Neuronal stem cell (in vitro differentiated cells): ENCODE data around the gene NDST1.

ENCODE experiments used
- DNase-seq: peaks from one replicate; pipeline ENCODE4 v3.0.0-alpha.2; 2013; ENCODE audit warnings: low spot score
- H2AFZ ChIP-seq: one replicate; pipeline ENCODE4 v1.6.1; 2013; ENCODE audit warnings: mild to moderate bottlenecking, low read length, inconsistent platforms
- H2AK5ac ChIP-seq: 2 replicates; pipeline ENCODE4 v1.6.1; 2013; ENCODE audit warnings: low read depth, mild to moderate bottlenecking, inconsistent platforms, low read length, moderate library complexity, mixed read lengths
- H2BK120ac ChIP-seq: 2 replicates; pipeline ENCODE4 v1.6.1; 2013; ENCODE audit warnings: low read depth, mild to moderate bottlenecking, inconsistent platforms, low read length, moderate library complexity, mixed read lengths
- H2BK12ac ChIP-seq: one replicate; pipeline ENCODE4 v1.6.1; 2013; ENCODE audit warnings: low read length, inconsistent platforms
- H2BK15ac ChIP-seq: 2 replicates; pipeline ENCODE4 v1.6.1; 2013; ENCODE audit warnings: mild to moderate bottlenecking, low read length, inconsistent platforms, mixed read lengths
- H2BK5ac ChIP-seq: one replicate; pipeline ENCODE4 v1.6.1; 2013; ENCODE audit warnings: inconsistent platforms, mild to moderate bottlenecking, low read length, moderate library complexity
- H3K14ac ChIP-seq: one replicate; pipeline ENCODE4 v1.6.1; 2013; ENCODE audit warnings: low read length, inconsistent platforms
- H3K18ac ChIP-seq: 2 replicates; pipeline ENCODE4 v1.6.1; 2013; ENCODE audit warnings: low read length, inconsistent platforms
- H3K23ac ChIP-seq: 2 replicates; pipeline ENCODE4 v1.6.1; 2013; ENCODE audit warnings: low read depth, mild to moderate bottlenecking, mixed read lengths, low read length, inconsistent platforms; ENCODE audit not compliant: poor library complexity
- H3K27ac ChIP-seq: replicated peaks from 3 replicates; pipeline ENCODE4 v1.5.1; 2013; ENCODE audit warnings: low read length, inconsistent platforms
- H3K27me3 ChIP-seq, 3 experiments: 2 replicates each; pipeline ENCODE4 v1.6.1; 2013; ENCODE audit warnings: low read length in 3 of 3, mild to moderate bottlenecking in 2 of 3, inconsistent platforms in 1 of 3, low read depth in 1 of 3, mixed read lengths in 1 of 3, moderate library complexity in 1 of 3; ENCODE audit not compliant: control insufficient read depth in 3 of 3, insufficient read depth in 3 of 3
- H3K36me3 ChIP-seq, 2 donors: replicated peaks in 1 of 2; 2 replicates each; pipeline ENCODE4 v1.6.1; 2013; ENCODE audit warnings: low read length in 2 of 2; ENCODE audit not compliant: control insufficient read depth in 2 of 2, insufficient read depth in 2 of 2
- H3K4ac ChIP-seq: 2 replicates; pipeline ENCODE4 v1.6.1; 2013; ENCODE audit warnings: inconsistent platforms, mild to moderate bottlenecking, low read length, moderate library complexity
- H3K4me1 ChIP-seq, 2 donors: 1 replicate in 1 of 2; 2 replicates in 1 of 2; pipeline ENCODE4 v1.6.1; 2013; ENCODE audit warnings: low read length in 2 of 2, low read depth in 1 of 2; ENCODE audit not compliant: control insufficient read depth in 2 of 2, insufficient read depth in 1 of 2
- H3K4me2 ChIP-seq: one replicate; pipeline ENCODE4 v1.6.1; 2013; ENCODE audit warnings: mild to moderate bottlenecking, low read length, inconsistent platforms; ENCODE audit not compliant: insufficient read depth, poor library complexity, severe bottlenecking
- H3K4me3 ChIP-seq, 2 donors: 2 replicates each; pipeline ENCODE4 v1.5.1; 2013; ENCODE audit warnings: low read length in 2 of 2, mild to moderate bottlenecking in 2 of 2, inconsistent platforms in 1 of 2, moderate library complexity in 1 of 2
- H3K79me1 ChIP-seq: one replicate; pipeline ENCODE4 v1.6.1; 2013; ENCODE audit warnings: low read depth, mild to moderate bottlenecking, inconsistent platforms, low read length, moderate library complexity
- H3K9ac ChIP-seq: one replicate; pipeline ENCODE4 v1.6.1; 2013; ENCODE audit warnings: mild to moderate bottlenecking, low read depth, low read length, inconsistent platforms; ENCODE audit not compliant: poor library complexity
- H3K9me3 ChIP-seq, 2 donors: replicated peaks in 1 of 2; 2 replicates each; pipeline versions ENCODE3 to v1.6.1; 2013; ENCODE audit warnings: low read length in 2 of 2, mild to moderate bottlenecking in 2 of 2, inconsistent platforms in 1 of 2, low read depth in 1 of 2, mixed read lengths in 1 of 2, moderate library complexity in 1 of 2; ENCODE audit not compliant: control insufficient read depth in 2 of 2, insufficient read depth in 1 of 2
- H4K8ac ChIP-seq: one replicate; pipeline ENCODE4 v1.6.1; 2013; ENCODE audit warnings: low read depth, mild to moderate bottlenecking, inconsistent platforms, low read length, moderate library complexity
- H4K91ac ChIP-seq: one replicate; pipeline ENCODE4 v1.6.1; 2013; ENCODE audit warnings: low read length, low read depth, mild to moderate bottlenecking, inconsistent platforms; ENCODE audit not compliant: poor library complexity
- whole genome bisulfite sequencing, 2 donors: extraction: QIAGEN DNeasy Blood & Tissue Kit; methylation state at CpG; one replicate each; pipeline ENCODE4 v1.1.7; 2013; ENCODE audit warnings: missing lambda C conversion rate in 2 of 2, mixed read lengths in 1 of 2; ENCODE audit not compliant: insufficient read length in 2 of 2, insufficient replicate concordance in 1 of 2; ENCODE audit errors: extremely low coverage in 2 of 2; 5-methylcytosine and 5-hydroxymethylcytosine counted together

Gene NDST1

GRCh38 chr5:150604894-150605440 lies 97.0 kb downstream of the NDST1 start:
- H4K8ac ChIP-seq = no peak overlapping the region
- no peak overlapping the region for H3K27ac ChIP-seq
- WGBS, 2 donors = no CpG with 5 or more reads among the region's 6 CpGs
- H3K4me3 ChIP-seq = no peak overlapping the region
- no peak overlapping the region for H3K9ac ChIP-seq
- H2AK5ac ChIP-seq = no peak overlapping the region
- H3K79me1 ChIP-seq = no peaks in the 10 kb centered on the region
- no peak overlapping the region for H3K4me2 ChIP-seq
- no peak overlapping the region for H4K91ac ChIP-seq
- no peak overlapping the region for H3K14ac ChIP-seq
- no peaks in the 10 kb centered on the region for H3K9me3 ChIP-seq
- H2BK120ac ChIP-seq = no peak overlapping the region
- no peak overlapping the region for H2BK15ac ChIP-seq
- peak overlapping the region; percentile 24 for H2AFZ ChIP-seq
- no peak overlapping the region for H3K23ac ChIP-seq
- DNase-seq = no peak
- H3K27me3 ChIP-seq = no peaks in the 10 kb centered on the region
- H2BK12ac ChIP-seq = no peak overlapping the region
- no peak overlapping the region for H2BK5ac ChIP-seq
- H3K36me3 ChIP-seq = no peaks in the 10 kb centered on the region
- H3K4ac ChIP-seq = no peak overlapping the region
- no peak overlapping the region for H3K18ac ChIP-seq
- peaks cover 0 to 15% of the 10 kb centered on the region in 2 donors for H3K4me1 ChIP-seq

- Histone ChIP-seq H2AK5ac (no peak overlapping the region), H2BK12ac (no peak overlapping the region), H4K8ac (no peak overlapping the region), H3K9ac (no peak overlapping the region), H3K18ac (no peak overlapping the region), H3K27me3 (no peaks in the 10 kb centered on the region), H2BK5ac (no peak overlapping the region), H3K9me3 (no peaks in the 10 kb centered on the region), H3K79me1 (no peaks in the 10 kb centered on the region), H3K4ac (no peak overlapping the region), H2BK120ac (no peak overlapping the region), H3K36me3 (no peaks in the 10 kb centered on the region), H2BK15ac (no peak overlapping the region), H3K27ac (no peak overlapping the region), H2AFZ (peak overlapping the region; percentile 24), H3K23ac (no peak overlapping the region), H4K91ac (no peak overlapping the region), H3K14ac (peak overlapping the region; percentile 59), H3K4me1 (peaks cover 0 to 15% of the 10 kb centered on the region in 2 donors), H3K4me2 (no peak overlapping the region), H3K4me3 (no peak overlapping the region)
- WGBS, 2 donors = no CpG with 5 or more reads among the region's 6 CpGs
- no peak for DNase-seq
Observed at GRCh38 chr5:150605546-150605945, 97.6 kb downstream of the NDST1 start.

DNA sequence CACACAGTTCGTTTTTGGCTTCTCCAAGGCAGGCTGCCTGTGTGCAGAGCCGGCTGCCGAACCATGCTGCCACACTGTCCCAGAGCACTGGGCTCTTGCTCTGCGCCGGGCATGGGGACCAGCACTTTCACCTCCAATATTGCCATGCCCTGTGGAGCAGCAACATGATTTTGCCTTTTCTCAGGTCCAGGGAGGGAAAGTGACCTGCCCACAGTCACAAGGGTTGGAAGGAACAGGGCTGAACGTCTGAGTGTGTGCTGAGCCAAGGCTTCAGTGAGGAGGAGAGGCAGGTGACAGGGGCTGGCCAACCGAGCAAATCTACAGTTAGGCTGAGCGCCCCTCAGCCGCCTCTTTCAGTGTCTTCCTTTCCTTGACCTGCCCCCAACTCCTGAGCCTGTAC lies 98.5 kb downstream of the NDST1 start:
- Histone ChIP-seq H4K91ac (no peak overlapping the region), H3K23ac (no peak overlapping the region), H3K36me3 (no peaks in the 10 kb centered on the region), H4K8ac (no peak overlapping the region), H2AK5ac (no peak overlapping the region), H3K18ac (peak overlapping the region; percentile 13), H3K4me2 (no peak overlapping the region), H3K4me3 (no peak overlapping the region), H3K4ac (no peak overlapping the region), H3K27ac (no peak overlapping the region), H3K4me1 (peaks cover 0 to 12% of the 10 kb centered on the region in 2 donors), H2AFZ (no peak overlapping the region), H2BK12ac (no peak overlapping the region), H3K9ac (no peak overlapping the region), H3K27me3 (peaks cover 0 to 4% (median 0%) of the 10 kb centered on the region in 3 experiments), H3K14ac (peak overlapping the region; percentile 11), H2BK5ac (no peak overlapping the region), H3K9me3 (no peaks in the 10 kb centered on the region), H2BK120ac (no peak overlapping the region), H2BK15ac (no peak overlapping the region), H3K79me1 (no peaks in the 10 kb centered on the region)
- no CpG with 5 or more reads among the region's 9 CpGs for WGBS, 2 donors
- DNase-seq = no peak

DNA sequence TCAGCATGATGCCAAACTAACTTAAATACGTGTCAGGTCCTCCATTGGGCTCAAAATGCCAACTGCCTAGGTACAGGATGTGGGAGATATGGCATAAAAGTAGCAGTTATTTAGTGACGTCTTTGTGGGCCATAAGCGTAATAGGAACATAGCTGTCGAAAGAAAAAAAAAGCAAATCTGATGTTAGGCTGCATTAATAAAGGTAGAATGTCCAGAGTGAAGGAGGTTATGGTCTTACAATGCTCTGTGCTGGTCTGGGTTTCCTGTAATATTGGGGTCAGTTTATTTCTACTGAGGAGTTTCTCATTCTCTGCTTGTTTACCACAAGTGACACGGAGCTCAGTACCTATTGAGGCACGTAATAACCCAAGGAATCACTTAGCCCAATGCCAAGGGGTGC lies 99.2 kb downstream of the NDST1 start:
- no peak overlapping the region for H2AK5ac ChIP-seq
- no peak overlapping the region for H2BK5ac ChIP-seq
- no peak overlapping the region for H3K4me3 ChIP-seq
- DNase-seq = no peak
- H3K4me2 ChIP-seq = no peak overlapping the region
- no peaks in the 10 kb centered on the region for H3K9me3 ChIP-seq
- no CpG with 5 or more reads among the region's 6 CpGs for WGBS, 2 donors
- H3K27me3 ChIP-seq = peaks cover 0 to 4% (median 0%) of the 10 kb centered on the region in 3 experiments
- H3K4me1 ChIP-seq = peaks cover 0 to 11% of the 10 kb centered on the region in 2 donors
- H4K91ac ChIP-seq = no peak overlapping the region
- no peaks in the 10 kb centered on the region for H3K36me3 ChIP-seq
- H2AFZ ChIP-seq = no peak overlapping the region
- no peak overlapping the region for H3K18ac ChIP-seq
- H3K79me1 ChIP-seq = no peaks in the 10 kb centered on the region
- no peak overlapping the region for H3K27ac ChIP-seq
- H3K23ac ChIP-seq = no peak overlapping the region
- H3K9ac ChIP-seq = no peak overlapping the region
- no peak overlapping the region for H3K14ac ChIP-seq
- H2BK15ac ChIP-seq = no peak overlapping the region
- no peak overlapping the region for H4K8ac ChIP-seq
- no peak overlapping the region for H2BK120ac ChIP-seq
- no peak overlapping the region for H3K4ac ChIP-seq
- no peak overlapping the region for H2BK12ac ChIP-seq
